ENCODE measurements around the gene RBM48. TPM values are rescaled to one million over a fixed set of nuclear protein-coding genes. Genes with fewer than 3 reads are reported as not detected.

The RBM48 gene
- total and polyA plus RNA-seq, 7 experiments from 2014 or later: 16.9 to 42.7 (median 37.8) TPM

DNA sequence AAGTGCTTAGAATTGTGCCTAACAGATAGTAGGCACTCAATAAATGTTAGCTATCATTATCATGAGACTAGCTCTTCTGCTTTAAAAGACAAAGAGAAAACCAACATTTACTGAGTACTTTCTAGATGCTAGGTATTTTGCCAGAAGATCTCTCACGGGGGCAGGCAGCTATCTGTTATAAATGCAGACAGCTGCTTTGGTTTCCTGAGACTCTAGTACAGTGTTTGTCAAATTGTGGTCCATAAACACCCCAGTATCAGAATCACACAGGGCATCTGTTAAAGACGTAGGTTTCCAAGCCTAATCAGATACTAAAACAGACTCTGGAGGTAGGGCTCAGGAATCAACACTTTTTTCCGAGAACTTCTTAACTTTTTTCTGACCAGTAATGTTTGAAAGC is 47.7 kb downstream of the RBM48 start:
- Histone ChIP-seq H3K9me3 (ENCODE audit: control insufficient read depth in 2 of 3, low read length in 3 of 3) (no peaks in the 10 kb centered on the region), H3K27ac (ENCODE audit: low read depth, low read length) (no peak overlapping the region), H3K4me1 (ENCODE audit: control insufficient read depth in 2 of 2, insufficient read depth in 2 of 2, low read length in 2 of 2) (no peaks in the 10 kb centered on the region), H3K36me3 (ENCODE audit: control insufficient read depth in 2 of 3, insufficient read depth in 3 of 3, low read length in 3 of 3) (peaks cover 20 to 75% (median 36%) of the 10 kb centered on the region in 3 experiments), H3K27me3 (ENCODE audit: control insufficient read depth in 2 of 2, insufficient read depth in 2 of 2, low read length in 2 of 2) (no peaks in the 10 kb centered on the region), H3K4me3 (ENCODE audit: low read length) (no peak overlapping the region)
- H3K9me3 Mint-ChIP-seq: no peaks in the 10 kb centered on the region
- ChIA-PET CTCF (no interaction called here), POLR2A (interaction anchor here (0.8 kb wide), 1 partner anchor 13 kb away, joined by 3 read pairs; no protein-coding TSS in a partner anchor)
- no peak overlapping the region for H3K27ac Mint-ChIP-seq
- H3K4me1 Mint-ChIP-seq: peaks cover 0 to 11% (median 9%) of the 10 kb centered on the region in 7 donors
- no peaks in the 10 kb centered on the region for H3K27me3 Mint-ChIP-seq
- H3K4me3 Mint-ChIP-seq: no peak overlapping the region
- H3K36me3 Mint-ChIP-seq: peaks cover 13 to 36% (median 19%) of the 10 kb centered on the region in 5 donors
- no peak for ATAC-seq
- no peak for DNase-seq
- intact Hi-C loops (cut with micrococcal nuclease): no loop called here

DNA sequence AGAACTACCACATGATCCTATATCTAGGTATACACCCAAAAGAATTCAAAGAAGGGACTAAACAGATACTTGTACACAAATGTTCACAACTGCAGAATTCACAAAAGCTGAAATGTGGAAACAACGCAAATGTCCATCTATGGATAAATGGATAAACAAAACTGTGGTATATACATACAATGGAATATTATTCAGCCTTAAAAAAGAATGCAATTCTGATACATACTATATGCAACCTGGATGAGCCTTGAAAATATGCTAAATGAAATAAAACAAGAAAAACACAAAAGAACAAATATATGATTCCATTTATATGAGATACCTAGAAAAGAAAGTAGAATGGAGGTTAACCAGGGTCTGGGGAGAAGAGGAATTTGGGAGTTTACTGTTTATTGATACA is 54.4 kb downstream of the RBM48 start:
- peaks cover 10 to 17% of the 10 kb centered on the region in 2 donors for H3K4me1 ChIP-seq (ENCODE audit: control insufficient read depth in 2 of 2, insufficient read depth in 2 of 2, low read length in 2 of 2)
- H3K9me3 ChIP-seq (ENCODE audit: control insufficient read depth in 2 of 3, low read length in 3 of 3): no peaks in the 10 kb centered on the region
- no peak overlapping the region for H3K4me3 ChIP-seq (ENCODE audit: low read length)
- peaks cover 13 to 33% (median 24%) of the 10 kb centered on the region in 3 experiments for H3K36me3 ChIP-seq (ENCODE audit: control insufficient read depth in 2 of 3, insufficient read depth in 3 of 3, low read length in 3 of 3)
- peaks cover 22 to 69% (median 57%) of the 10 kb centered on the region in 7 donors for H3K4me1 Mint-ChIP-seq
- ATAC-seq (no peak), DNase-seq (no peak)
- no peak overlapping the region for H3K27ac ChIP-seq (ENCODE audit: low read depth, low read length)
- no peaks in the 10 kb centered on the region for H3K27me3 ChIP-seq (ENCODE audit: control insufficient read depth in 2 of 2, insufficient read depth in 2 of 2, low read length in 2 of 2)
- POLR2A ChIA-PET: no interaction called here
- H3K4me3 Mint-ChIP-seq: peak overlapping the region in 1 of 10 donors; percentile 11
- peaks cover 0 to 4% (median 0%) of the 10 kb centered on the region in 11 donors for H3K9me3 Mint-ChIP-seq
- peak overlapping the region in 2 of 9 donors; percentile 26 to 48 for H3K27ac Mint-ChIP-seq
- intact Hi-C loops (cut with micrococcal nuclease): loop anchor here in 1 of 2 donors (1.0 kb wide), 1 partner anchor 7 kb away; the partner anchor contains the start of gene FAM133B
- H3K36me3 Mint-ChIP-seq: peaks cover 9 to 39% (median 29%) of the 10 kb centered on the region in 5 donors
- no peaks in the 10 kb centered on the region for H3K27me3 Mint-ChIP-seq
- CTCF ChIA-PET: interaction anchor here (0.6 kb wide), 1 partner anchor 7 kb away, joined by 3 read pairs; the partner anchor contains the start of gene FAM133B

DNA sequence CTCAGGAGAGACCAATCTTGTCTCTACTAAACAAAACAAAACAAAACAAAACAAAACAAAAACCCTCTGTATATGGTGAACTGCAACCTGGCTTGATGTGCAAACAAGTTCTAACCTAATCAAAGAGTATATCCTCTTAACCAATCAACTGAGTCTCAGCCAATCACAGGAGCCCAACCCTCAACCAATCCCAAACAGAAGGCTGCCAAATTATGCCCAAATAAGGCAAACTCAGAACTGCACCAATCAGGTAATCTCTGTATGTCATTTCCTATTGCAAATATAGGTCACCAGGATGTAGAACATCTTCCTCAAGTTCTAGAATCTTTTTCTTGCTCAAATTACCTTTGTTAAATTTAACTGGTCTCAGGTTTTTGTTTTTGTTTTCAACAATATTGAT is 56.4 kb downstream of the RBM48 start:
- H3K4me3 Mint-ChIP-seq: peak overlapping the region in 7 of 10 donors; percentile 7 to 61 (median 47)
- no peaks in the 10 kb centered on the region for H3K27me3 Mint-ChIP-seq
- peak; percentile 16 for ATAC-seq
- H3K27me3 ChIP-seq (ENCODE audit: control insufficient read depth in 2 of 2, insufficient read depth in 2 of 2, low read length in 2 of 2): no peaks in the 10 kb centered on the region
- intact Hi-C loops (cut with micrococcal nuclease): loop anchor here in 1 of 2 donors (5.0 kb wide), 1 partner anchor 138 kb away; the partner anchor contains the start of gene GATAD1
- no peaks in the 10 kb centered on the region for H3K9me3 ChIP-seq (ENCODE audit: control insufficient read depth in 2 of 3, low read length in 3 of 3)
- CTCF ChIA-PET: no interaction called here
- H3K36me3 ChIP-seq (ENCODE audit: control insufficient read depth in 2 of 3, insufficient read depth in 3 of 3, low read length in 3 of 3): peaks cover 0 to 20% (median 11%) of the 10 kb centered on the region in 3 experiments
- POLR2A ChIA-PET: no interaction called here
- H3K4me1 Mint-ChIP-seq: peaks cover 40 to 89% (median 70%) of the 10 kb centered on the region in 7 donors
- H3K27ac Mint-ChIP-seq: peak overlapping the region in 5 of 9 donors; percentile 0 to 84 (median 70)
- peak in 5 of 9 donors; percentile 11 to 42 (median 23) for DNase-seq
- H3K4me3 ChIP-seq (ENCODE audit: low read length): no peak overlapping the region
- peaks cover 4 to 35% (median 22%) of the 10 kb centered on the region in 5 donors for H3K36me3 Mint-ChIP-seq
- H3K9me3 Mint-ChIP-seq: peaks cover 0 to 4% (median 0%) of the 10 kb centered on the region in 11 donors
- no peak overlapping the region for H3K27ac ChIP-seq (ENCODE audit: low read depth, low read length)
- peaks cover 23 to 31% of the 10 kb centered on the region in 2 donors for H3K4me1 ChIP-seq (ENCODE audit: control insufficient read depth in 2 of 2, insufficient read depth in 2 of 2, low read length in 2 of 2)

DNA sequence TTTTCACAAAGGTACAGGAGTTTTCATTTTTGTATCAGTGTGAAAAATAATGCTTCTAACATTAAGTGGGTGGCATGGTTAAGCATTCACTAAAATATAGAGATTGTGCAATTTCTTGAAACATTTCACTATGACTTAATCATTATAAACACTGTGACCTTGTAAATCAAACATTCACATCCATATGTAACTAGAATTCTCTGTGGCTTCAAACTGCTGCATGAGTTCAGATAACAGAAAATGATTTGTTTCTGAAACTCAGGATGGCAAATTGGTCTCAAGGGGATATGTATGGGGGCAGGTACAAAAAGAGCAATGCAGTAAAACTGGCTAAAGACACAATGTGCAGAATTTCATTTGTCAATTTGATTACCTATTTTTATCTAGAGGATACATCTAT is 57.8 kb downstream of the RBM48 start:
- Histone ChIP-seq H3K4me3 (ENCODE audit: low read length) (no peak overlapping the region), H3K4me1 (ENCODE audit: control insufficient read depth in 2 of 2, insufficient read depth in 2 of 2, low read length in 2 of 2) (peaks cover 23 to 31% of the 10 kb centered on the region in 2 donors), H3K36me3 (ENCODE audit: control insufficient read depth in 2 of 3, insufficient read depth in 3 of 3, low read length in 3 of 3) (peaks cover 0 to 7% (median under 1%) of the 10 kb centered on the region in 3 experiments), H3K27ac (ENCODE audit: low read depth, low read length) (no peak overlapping the region), H3K27me3 (ENCODE audit: control insufficient read depth in 2 of 2, insufficient read depth in 2 of 2, low read length in 2 of 2) (no peaks in the 10 kb centered on the region), H3K9me3 (ENCODE audit: control insufficient read depth in 2 of 3, low read length in 3 of 3) (no peaks in the 10 kb centered on the region)
- H3K9me3 Mint-ChIP-seq: peaks cover 0 to 4% (median 0%) of the 10 kb centered on the region in 11 donors
- peak overlapping the region in 4 of 9 donors; percentile 12 to 80 (median 38) for H3K27ac Mint-ChIP-seq
- peaks cover 0 to 29% (median 16%) of the 10 kb centered on the region in 5 donors for H3K36me3 Mint-ChIP-seq
- ChIA-PET CTCF (interaction anchor here (0.5 to 0.7 kb wide), 2 partner anchors 26 to 151 kb away, joined by 4 read pairs; no protein-coding TSS in a partner anchor), POLR2A (no interaction called here)
- H3K4me1 Mint-ChIP-seq: peaks cover 38 to 80% (median 66%) of the 10 kb centered on the region in 7 donors
- H3K27me3 Mint-ChIP-seq: no peaks in the 10 kb centered on the region
- DNase-seq (no peak), ATAC-seq (no peak)
- peak overlapping the region in 9 of 10 donors; percentile 8 to 96 (median 25) for H3K4me3 Mint-ChIP-seq
- intact Hi-C loops (cut with micrococcal nuclease): loop anchor here in 1 of 2 donors (5.0 kb wide), 1 partner anchor 139 kb away; the partner anchor contains the start of gene GATAD1

DNA sequence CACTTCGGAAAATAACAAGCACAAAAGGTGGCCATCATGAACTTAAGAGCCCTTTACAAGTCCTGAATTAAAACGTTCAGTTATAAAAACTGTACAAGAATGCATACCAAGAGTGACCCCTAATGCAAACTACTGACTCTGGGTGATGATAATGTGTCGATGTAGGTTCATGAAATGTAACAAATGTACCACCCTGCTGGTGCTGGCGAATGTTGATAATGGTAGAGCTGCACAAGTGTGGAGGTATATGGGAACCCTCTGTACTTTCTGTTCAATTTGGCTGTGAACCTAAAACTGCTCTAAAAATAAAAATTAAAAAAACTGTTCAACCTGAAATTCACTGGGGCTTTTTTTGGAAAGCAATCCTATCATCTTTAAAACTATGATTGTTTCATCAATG is 58.2 kb downstream of the RBM48 start:
- CTCF ChIA-PET: no interaction called here
- H3K27me3 Mint-ChIP-seq: no peaks in the 10 kb centered on the region
- Histone ChIP-seq H3K9me3 (ENCODE audit: control insufficient read depth in 2 of 3, low read length in 3 of 3) (no peaks in the 10 kb centered on the region), H3K36me3 (ENCODE audit: control insufficient read depth in 2 of 3, insufficient read depth in 3 of 3, low read length in 3 of 3) (peaks cover 0 to 7% (median 0%) of the 10 kb centered on the region in 3 experiments), H3K27me3 (ENCODE audit: control insufficient read depth in 2 of 2, insufficient read depth in 2 of 2, low read length in 2 of 2) (no peaks in the 10 kb centered on the region), H3K4me3 (ENCODE audit: low read length) (no peak overlapping the region), H3K4me1 (ENCODE audit: control insufficient read depth in 2 of 2, insufficient read depth in 2 of 2, low read length in 2 of 2) (peaks cover 23 to 31% of the 10 kb centered on the region in 2 donors), H3K27ac (ENCODE audit: low read depth, low read length) (no peak overlapping the region)
- ATAC-seq (no peak), DNase-seq (no peak)
- POLR2A ChIA-PET: no interaction called here
- H3K4me1 Mint-ChIP-seq: peaks cover 36 to 79% (median 63%) of the 10 kb centered on the region in 7 donors
- H3K4me3 Mint-ChIP-seq: peak overlapping the region in 9 of 10 donors; percentile 26 to 96 (median 68)
- peak overlapping the region in 5 of 9 donors; percentile 12 to 88 (median 70) for H3K27ac Mint-ChIP-seq
- peaks cover 0 to 29% (median 16%) of the 10 kb centered on the region in 5 donors for H3K36me3 Mint-ChIP-seq
- intact Hi-C loops (cut with micrococcal nuclease): loop anchor here in 1 of 2 donors (5.0 kb wide), 1 partner anchor 140 kb away; the partner anchor contains the start of gene GATAD1
- H3K9me3 Mint-ChIP-seq: peaks cover 0 to 4% (median 0%) of the 10 kb centered on the region in 11 donors

All from naive thymus-derived CD4-positive, alpha-beta T cell (primary cell).